Measurements from ENCODE around the gene GSTT4. TPM values are rescaled to one million over a fixed set of nuclear protein-coding genes. Genes with fewer than 3 reads are reported as not detected.
A peak's percentile ranks its signal among the peaks of the same experiment; 100 is the strongest.

Gene GSTT4
- total RNA-seq, 1 donor from 2014 or later = not detected

DNA sequence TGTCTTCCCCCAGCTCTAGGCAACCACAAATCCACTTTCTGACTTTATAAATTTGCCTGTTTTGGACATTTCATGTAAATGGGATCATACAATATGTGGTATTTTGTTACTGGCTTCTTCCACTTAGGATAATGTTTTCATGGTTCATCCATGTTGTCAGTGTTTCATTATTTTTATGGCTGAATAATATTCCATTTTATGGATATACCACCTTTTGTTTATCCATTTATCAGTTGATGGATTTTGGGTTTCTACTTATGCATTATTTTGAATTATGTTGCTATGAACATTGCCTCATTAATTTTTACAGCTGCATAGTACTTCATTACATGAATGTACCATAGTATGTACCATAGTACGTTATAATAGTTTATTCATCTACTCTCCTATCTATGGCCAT, 10.9 kb upstream of the GSTT4 start:
- H3K9me3 Mint-ChIP-seq = no peaks in the 10 kb centered on the region

GRCh38 chr22:24011735-24012068, 6.4 kb upstream of the GSTT4 start:
- Mint-ChIP-seq H3K27me3 (ENCODE audit: low read depth) (no peaks in the 10 kb centered on the region), H3K4me3 (peak overlapping the region; percentile 96), H3K36me3 (ENCODE audit: low read depth) (peaks cover 7% of the 10 kb centered on the region), H3K4me1 (peaks cover 43% of the 10 kb centered on the region), H3K9me3 (peaks cover 3% of the 10 kb centered on the region), H3K27ac (ENCODE audit: unreplicated experiment) (peak overlapping the region; percentile 78)
- no peak for TF ChIP-seq CTCF (conservative IDR thresholded peaks at IDR 0.05)
- no peak for DNase-seq (ENCODE audit: low read depth, low spot score)

More for the DNA sequence above, 10.9 kb upstream of the GSTT4 start:
- Mint-ChIP-seq H3K4me1 (peaks cover 23% of the 10 kb centered on the region), H3K4me3 (peak overlapping the region; percentile 33), H3K27ac (ENCODE audit: unreplicated experiment) (no peak overlapping the region), H3K27me3 (ENCODE audit: low read depth) (no peaks in the 10 kb centered on the region), H3K36me3 (ENCODE audit: low read depth) (peaks cover 10% of the 10 kb centered on the region)
- no peak for DNase-seq (ENCODE audit: low read depth, low spot score)
- no peak for TF ChIP-seq CTCF (conservative IDR thresholded peaks at IDR 0.05)

DNA sequence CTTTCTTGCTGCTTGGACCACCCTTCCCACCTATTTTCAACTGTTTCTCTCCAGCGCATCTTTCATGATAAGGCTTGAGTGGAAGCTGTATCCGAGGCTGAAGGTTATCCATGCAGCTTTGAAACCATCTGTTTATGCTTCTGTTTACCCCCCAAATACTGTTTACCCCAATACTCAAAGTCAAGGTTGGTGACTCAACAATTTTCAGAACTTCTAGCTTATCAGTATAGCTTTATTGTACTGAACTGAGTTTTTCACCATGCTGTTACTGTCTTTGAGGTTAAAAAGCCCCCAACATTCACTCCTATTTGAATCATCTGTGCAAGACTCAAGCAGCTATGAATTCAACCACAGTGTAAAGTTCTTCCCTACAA, 4.8 kb upstream of the GSTT4 start:
- Mint-ChIP-seq H3K4me3 (peak overlapping the region; percentile 82), H3K27ac (ENCODE audit: unreplicated experiment) (peak overlapping the region; percentile 6), H3K36me3 (ENCODE audit: low read depth) (no peaks in the 10 kb centered on the region), H3K27me3 (ENCODE audit: low read depth) (no peaks in the 10 kb centered on the region), H3K4me1 (peaks cover 43% of the 10 kb centered on the region), H3K9me3 (peaks cover 3% of the 10 kb centered on the region)
- DNase-seq (ENCODE audit: low read depth, low spot score) = no peak
- no peak for TF ChIP-seq CTCF (conservative IDR thresholded peaks at IDR 0.05)

DNA sequence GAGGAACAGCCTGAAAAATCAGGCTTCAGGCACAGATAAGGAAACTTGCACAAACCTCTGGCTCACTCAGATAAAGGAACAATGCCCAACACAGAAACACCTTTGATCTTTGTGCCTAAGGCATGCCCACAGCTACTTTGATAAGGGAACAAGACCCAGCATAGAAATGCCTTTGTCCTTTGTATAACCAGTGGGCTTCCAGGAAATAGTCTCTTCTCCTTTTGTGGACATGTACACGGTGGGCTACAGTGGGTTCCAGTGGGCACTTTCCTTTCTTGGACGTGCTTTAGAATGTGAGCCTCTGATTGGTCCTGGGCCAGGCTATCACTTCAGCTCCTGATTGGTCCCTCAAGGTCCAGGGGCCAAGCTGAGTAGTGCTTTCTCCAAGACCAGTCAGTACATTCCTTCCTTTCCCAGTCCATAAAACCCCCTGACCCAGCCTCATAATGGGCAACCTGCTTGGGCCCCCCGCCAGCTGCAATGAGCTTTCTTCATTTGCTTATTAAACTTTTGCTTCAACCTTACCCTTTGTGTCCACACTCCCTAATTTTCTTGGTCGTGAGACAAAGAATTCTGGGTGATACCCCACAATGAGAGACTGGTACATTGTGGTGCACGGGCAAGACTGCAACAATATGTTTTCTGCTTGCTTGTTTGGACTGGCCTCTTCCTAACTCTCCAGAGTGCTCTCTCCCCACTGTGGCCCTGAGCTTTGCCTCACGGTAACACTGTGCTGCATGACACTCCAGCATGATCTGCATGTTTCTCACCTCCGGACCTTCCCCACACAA, 4.2 kb upstream of the GSTT4 start:
- Mint-ChIP-seq H3K4me3 (no peak overlapping the region), H3K27me3 (ENCODE audit: low read depth) (no peaks in the 10 kb centered on the region), H3K9me3 (peaks cover 3% of the 10 kb centered on the region), H3K4me1 (peaks cover 40% of the 10 kb centered on the region), H3K36me3 (ENCODE audit: low read depth) (no peaks in the 10 kb centered on the region), H3K27ac (ENCODE audit: unreplicated experiment) (peak overlapping the region; percentile 6)
- no peak for TF ChIP-seq CTCF (conservative IDR thresholded peaks at IDR 0.05)
- DNase-seq (ENCODE audit: low read depth, low spot score) = no peak

DNA sequence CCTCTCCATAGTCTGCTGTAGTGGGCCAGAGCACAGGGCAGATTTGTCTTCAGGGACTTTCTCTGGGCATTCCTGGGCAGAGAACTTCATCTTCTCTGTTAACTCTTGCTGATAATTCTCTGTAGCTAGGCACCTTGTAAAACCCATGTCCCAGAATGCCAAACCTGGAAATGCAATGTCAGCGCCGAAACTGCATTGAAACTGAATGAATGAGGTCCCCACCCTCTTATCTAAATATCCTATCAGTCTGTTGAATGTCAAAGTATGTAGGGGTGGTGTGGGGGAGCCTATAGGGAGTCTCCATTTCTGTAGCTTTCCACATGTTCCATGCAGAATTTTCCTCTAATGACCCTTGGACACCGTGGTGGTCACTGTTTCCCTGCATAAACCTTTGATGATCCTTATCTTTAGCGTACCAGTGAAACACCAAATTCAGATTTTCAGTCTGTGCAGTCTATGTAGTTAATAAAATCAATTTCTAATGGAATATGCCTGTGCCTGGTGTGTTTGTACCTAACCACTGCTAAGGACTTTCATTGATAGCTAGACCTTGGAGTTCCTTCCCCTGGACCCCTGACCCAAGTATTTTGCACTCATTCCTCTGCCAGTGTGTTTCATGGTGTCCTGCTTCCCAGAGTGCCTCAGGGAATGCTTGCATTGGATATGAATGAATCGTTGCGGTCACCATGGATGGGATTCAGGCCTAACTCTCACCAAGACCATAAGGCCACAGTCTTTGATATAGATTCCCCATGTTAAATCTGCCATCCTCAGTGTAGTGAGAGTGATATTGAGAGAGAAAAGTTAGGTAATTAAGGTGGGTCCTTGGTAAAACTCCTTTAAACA, 3.4 kb upstream of the GSTT4 start:
- H3K36me3 Mint-ChIP-seq (ENCODE audit: low read depth) = no peaks in the 10 kb centered on the region
- TF ChIP-seq CTCF (conservative IDR thresholded peaks at IDR 0.05) = no peak
- no peak overlapping the region for H3K27ac Mint-ChIP-seq (ENCODE audit: unreplicated experiment)
- H3K4me1 Mint-ChIP-seq = peaks cover 37% of the 10 kb centered on the region
- H3K9me3 Mint-ChIP-seq = peaks cover 3% of the 10 kb centered on the region
- no peaks in the 10 kb centered on the region for H3K27me3 Mint-ChIP-seq (ENCODE audit: low read depth)
- H3K4me3 Mint-ChIP-seq = peak overlapping the region; percentile 5
- DNase-seq (ENCODE audit: low read depth, low spot score) = no peak
